ENCODE results near the gene RPS8.
"Not testable (repeated sequence)": the region's sequence is repeated elsewhere in the genome, so short reads cannot be mapped to it uniquely, and the experiment has no call there.

RPS8 gene

DNA sequence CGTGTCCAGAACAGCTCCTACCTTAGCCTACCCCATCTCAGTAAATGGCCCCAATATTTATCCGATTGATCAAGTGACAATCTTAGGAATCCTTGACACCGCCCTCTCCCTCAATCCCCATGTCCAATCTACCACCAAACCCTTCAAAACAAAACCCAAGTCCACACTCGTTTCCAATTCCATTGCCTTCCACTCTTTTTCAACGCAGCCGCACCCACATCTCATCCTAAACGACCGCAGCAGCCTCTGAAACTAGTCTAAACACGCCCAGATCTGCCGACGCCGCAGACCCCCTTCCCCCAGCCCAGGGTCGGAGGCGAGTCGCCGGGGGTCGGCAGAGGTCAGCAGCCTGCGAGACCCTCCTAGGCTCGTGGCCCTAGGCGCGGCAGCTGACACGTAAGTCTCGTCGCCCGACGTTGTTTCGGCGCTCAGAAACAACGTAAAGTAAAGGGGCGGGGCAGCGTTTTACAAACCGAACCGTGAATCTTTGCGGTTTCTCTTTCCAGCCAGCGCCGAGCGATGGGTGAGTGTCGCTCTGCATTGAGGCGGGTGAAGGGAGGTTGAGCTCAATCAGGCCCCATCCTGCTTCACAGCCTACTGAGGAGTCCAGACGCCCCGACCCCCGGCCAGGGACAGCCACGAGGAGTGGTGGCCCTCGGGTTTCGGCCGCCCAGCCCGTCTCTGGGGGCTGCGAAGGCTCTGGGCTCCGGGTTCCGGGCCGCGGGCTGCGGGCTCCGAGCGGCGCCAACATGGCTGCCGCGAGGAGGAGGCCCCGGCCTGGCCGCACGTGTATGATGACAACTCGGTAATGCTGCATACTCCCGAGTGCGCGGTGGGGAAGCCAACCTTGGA lies at the start of gene RPS8:
RPS8 (plus strand) TSS at position 463 of the 852 bp plus-strand sequence; CDS start at position 520, 57 bp downstream.
- DNase-seq: peak; percentile 87

GRCh38 chr1:44730741-44731512 lies 44.4 kb upstream of the RPS8 start, which contains the start of gene RNU5D-1:
RNU5D-1 (minus strand) TSS chr1:44731170.
- DNase-seq: peak; percentile 85

GRCh38 chr1:44733365-44733764 lies 42.0 kb upstream of the RPS8 start:
- DNase-seq: no peak

GRCh38 chr1:44733784-44734183 lies 41.6 kb upstream of the RPS8 start:
- DNase-seq: no peak

- no peak for DNase-seq
These were observed 39.3 kb upstream of the RPS8 start for GRCh38 chr1:44735992-44736391.

GRCh38 chr1:44738953-44739306 lies 36.4 kb upstream of the RPS8 start:
- DNase-seq: not testable (repeated sequence)

- peak; percentile 96 for DNase-seq
These were observed 35.8 kb upstream of the RPS8 start, which contains the start of gene KIF2C for GRCh38 chr1:44739307-44740178. KIF2C (plus strand) TSS chr1:44739837; CDS start chr1:44739933, 96 bp downstream.

DNA sequence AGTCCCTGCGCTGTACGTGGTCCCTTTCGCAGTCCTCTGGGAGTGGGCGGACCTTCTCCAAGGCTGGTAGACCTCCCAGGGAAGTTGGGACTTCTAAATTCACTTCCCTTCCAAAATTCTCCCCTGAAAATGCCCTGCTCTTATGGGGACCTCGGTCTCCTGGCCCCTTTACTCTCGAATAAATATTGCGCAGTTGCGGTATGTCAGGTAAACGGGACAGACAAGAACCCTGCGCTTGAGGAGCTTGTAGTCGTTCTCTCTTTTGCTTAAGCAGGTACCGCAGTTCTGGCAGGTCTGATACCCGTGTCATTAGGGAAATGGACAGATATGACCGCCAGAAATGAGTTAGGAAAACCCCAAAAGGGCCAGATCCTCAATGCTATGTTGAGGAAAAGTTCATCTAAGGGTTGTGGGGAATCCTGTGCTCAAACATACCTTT lies 35.1 kb upstream of the RPS8 start:
- no peak for DNase-seq

GRCh38 chr1:44743211-44743610 lies 32.1 kb upstream of the RPS8 start:
- DNase-seq: no peak

DNA sequence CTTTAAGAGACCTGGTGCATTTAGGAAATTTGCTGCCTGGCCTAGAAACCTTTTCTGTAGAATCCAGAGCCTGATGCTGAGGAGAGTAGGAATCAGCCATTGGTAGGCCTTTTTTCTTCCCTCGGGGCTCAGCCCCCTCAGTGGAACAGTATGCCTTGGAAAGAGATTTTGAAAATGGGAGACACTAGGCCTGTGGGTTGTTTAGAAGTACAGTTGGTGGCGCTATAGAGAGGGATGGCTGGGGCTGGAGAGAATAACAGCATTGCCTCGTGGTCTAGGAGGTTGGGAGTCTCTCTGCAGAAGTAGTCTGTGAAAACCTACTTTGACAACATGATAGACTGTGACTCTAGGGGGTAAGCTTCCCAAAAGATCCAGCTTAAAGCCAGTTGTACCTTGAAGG lies 27.5 kb upstream of the RPS8 start:
- DNase-seq: no peak

- no peak for DNase-seq
These were observed 17.9 kb upstream of the RPS8 start for GRCh38 chr1:44757420-44757819.

GRCh38 chr1:44759077-44759476 lies 16.3 kb upstream of the RPS8 start:
- DNase-seq: no peak

- no peak for DNase-seq
These were observed 14.5 kb upstream of the RPS8 start for GRCh38 chr1:44760876-44761275.

GRCh38 chr1:44766421-44766820 lies 8.9 kb upstream of the RPS8 start:
- DNase-seq: not testable (repeated sequence)

DNA sequence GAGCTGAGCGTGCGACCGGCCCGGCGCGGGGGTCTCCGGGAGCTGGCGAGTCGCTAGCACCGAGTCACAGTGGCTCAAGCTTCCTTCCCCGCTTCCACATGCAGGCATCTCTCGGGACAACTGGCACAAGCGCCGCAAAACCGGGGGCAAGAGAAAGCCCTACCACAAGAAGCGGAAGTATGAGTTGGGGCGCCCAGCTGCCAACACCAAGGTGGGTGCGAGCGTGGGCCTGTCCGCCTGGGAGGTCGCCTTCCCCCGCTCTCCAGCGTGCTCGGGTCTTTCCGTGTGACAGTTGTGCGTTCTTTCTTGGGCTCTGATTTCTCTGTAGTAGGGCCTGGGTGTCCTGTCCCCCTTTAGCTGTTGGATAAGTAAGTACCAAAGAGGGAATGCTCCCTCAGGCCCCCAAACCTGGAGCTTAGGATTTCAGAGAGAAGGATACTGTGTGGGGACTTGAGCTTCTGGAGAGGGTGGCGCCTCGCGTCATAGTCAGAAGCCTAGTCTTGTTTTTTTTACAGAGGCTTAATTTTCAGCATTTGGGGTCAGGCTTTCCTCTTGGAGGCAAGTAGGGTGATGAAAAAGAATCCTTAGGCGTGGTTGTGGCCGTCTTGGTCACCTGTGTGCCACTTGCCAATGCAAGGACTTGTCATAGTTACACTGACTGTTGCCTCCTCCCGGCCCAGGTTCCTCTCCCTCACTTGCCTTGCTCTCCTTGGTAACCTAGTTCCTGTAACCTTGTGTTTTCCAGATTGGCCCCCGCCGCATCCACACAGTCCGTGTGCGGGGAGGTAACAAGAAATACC lies 790 bp downstream of the RPS8 start:
- no peak for DNase-seq

GRCh38 chr1:44776730-44777068 lies 1.4 kb downstream of the RPS8 start:
- no peak for DNase-seq

GRCh38 chr1:44777547-44777946 lies 2.2 kb downstream of the RPS8 start:
- no peak for DNase-seq

- no peak for DNase-seq
These were observed 2.8 kb downstream of the RPS8 start for GRCh38 chr1:44777969-44778635.

DNA sequence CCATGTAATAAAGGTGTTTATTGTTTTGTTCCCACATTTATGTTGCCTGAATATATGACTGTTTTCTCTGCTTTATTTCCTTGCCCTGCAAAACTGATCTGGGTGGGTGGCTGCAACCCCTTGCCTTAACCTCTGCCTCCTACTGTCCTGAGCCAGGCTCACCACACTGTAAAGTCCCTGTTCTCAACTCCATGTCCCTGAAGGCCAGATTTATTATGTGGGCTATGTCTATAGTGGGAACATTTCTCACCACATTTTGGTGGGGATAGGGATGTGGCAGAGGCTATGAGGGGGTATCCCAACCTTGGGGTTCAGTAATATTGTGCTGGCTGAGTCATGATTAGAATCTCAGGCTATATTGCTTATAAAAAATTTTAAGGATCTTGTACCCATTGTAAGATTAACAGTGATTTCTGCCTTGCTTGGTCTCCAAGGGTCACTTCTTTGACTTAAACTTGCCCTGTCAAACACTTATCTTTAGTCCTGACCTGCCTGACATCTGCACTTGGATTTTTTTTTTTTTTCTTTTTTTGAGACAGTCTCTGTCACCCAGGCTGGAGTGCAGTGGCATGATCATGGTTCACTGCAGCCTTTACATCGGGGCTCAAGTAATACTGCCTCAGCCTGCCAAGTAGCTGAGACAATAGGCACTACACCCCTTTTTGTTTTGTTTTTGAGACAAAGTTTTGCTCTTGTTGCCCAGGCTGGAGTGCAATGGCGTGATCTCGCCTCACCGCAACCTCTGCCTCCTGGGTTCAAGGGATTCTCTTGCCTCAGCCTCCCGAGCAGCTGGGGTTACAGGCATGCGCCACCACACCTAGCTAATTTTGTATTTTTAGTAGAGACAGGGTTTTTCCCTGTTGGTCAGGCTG lies 3.6 kb downstream of the RPS8 start:
- no peak for DNase-seq

DNA sequence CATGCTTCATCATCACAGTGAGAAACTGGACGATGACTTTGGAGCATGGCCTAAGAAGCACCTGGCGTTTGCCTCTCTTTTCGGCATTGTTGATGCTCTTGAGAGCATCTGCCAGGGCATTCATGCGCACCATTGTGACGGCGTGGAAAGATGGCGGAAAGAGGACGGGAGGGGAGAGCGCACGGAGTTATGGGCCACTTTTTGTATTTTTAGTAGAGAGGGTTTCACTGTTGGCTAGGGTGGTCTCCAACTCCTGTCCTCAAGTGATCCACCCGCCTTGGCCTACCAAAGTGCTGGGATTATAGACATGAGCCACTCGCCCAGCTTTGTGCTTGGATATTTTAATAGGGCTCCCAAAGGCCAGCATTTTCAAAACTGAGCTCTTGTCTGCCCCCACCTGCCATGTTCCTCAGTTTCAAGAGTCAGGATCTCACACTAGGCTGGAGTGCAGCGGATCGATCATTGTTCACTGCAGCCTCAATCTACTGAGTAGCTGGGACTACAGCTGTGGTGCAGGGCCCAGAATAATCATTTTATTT lies 5.3 kb downstream of the RPS8 start:
- DNase-seq: no peak

Data from T1000 (cell line).